CD4-positive, alpha-beta memory T cell (primary cell): Measurements from ENCODE around the gene ZBTB24. TPM values are rescaled to one million over a fixed set of nuclear protein-coding genes. Genes with fewer than 3 reads are reported as not detected.

Source experiments
- CTCF ChIA-PET: fragments of 350-600 bp; sonication (Branson Sonifier 250); formaldehyde crosslinking; loops from one replicate; lab custom pipeline; 2021; ENCODE audit warnings: inconsistent platforms; ENCODE audit not compliant: partially characterized antibody; lab: Charles Lee
- POLR2A ChIA-PET: fragments of 350-600 bp; sonication (Branson Sonifier 250); formaldehyde crosslinking; loops from one replicate; lab custom pipeline; 2021; ENCODE audit not compliant: partially characterized antibody; lab: Charles Lee
- DNase-seq, 5 donors: peaks; one replicate each; pipeline versions ENCODE4 v3.0.0 to v3.0.0-alpha.2; 2020 to 2022; ENCODE audit warnings: mixed read lengths in 1 of 5
- H3K27ac ChIP-seq: one replicate; pipeline ENCODE4 v1.7.0; 2013; ENCODE audit warnings: low read depth, low read length
- H3K27me3 ChIP-seq: 2 replicates; pipeline ENCODE4 v1.7.0; 2013; ENCODE audit warnings: mild to moderate bottlenecking, low read length, moderate library complexity; ENCODE audit not compliant: insufficient read depth
- H3K36me3 ChIP-seq: 2 replicates; pipeline ENCODE4 v1.7.0; 2013; ENCODE audit warnings: mild to moderate bottlenecking, low read length, moderate library complexity; ENCODE audit not compliant: insufficient read depth
- H3K4me1 ChIP-seq: 2 replicates; pipeline ENCODE4 v1.7.0; 2013; ENCODE audit warnings: mild to moderate bottlenecking, low read length, moderate library complexity; ENCODE audit not compliant: insufficient read depth
- H3K4me3 ChIP-seq, 2 donors: one replicate each; pipeline ENCODE4 v1.7.0; 2013; ENCODE audit warnings: low read length in 2 of 2, mild to moderate bottlenecking in 1 of 2
- H3K9me3 ChIP-seq, 2 donors: one replicate each; pipeline ENCODE4 v1.7.0; 2013; ENCODE audit warnings: low read length in 2 of 2, control low read depth in 1 of 2; ENCODE audit not compliant: control insufficient read depth in 1 of 2
- H3K27ac Mint-ChIP-seq, 7 donors: one replicate each; pipeline ENCODE4 v1.8.0; 2020 to 2021; ENCODE audit warnings: mixed read lengths in 7 of 7, mild to moderate bottlenecking in 6 of 7, inconsistent platforms in 3 of 7, moderate library complexity in 3 of 7
- H3K27me3 Mint-ChIP-seq, 2 donors: one replicate each; pipeline ENCODE4 v1.8.0; 2020 to 2021; ENCODE audit warnings: mixed read lengths in 2 of 2
- H3K36me3 Mint-ChIP-seq, 2 donors: one replicate each; pipeline ENCODE4 v1.8.0; 2020 to 2021; ENCODE audit warnings: mixed read lengths in 2 of 2, inconsistent platforms in 1 of 2, mild to moderate bottlenecking in 1 of 2
- H3K4me1 Mint-ChIP-seq, 4 donors: one replicate each; pipeline ENCODE4 v1.8.0; 2020 to 2021; ENCODE audit warnings: mixed read lengths in 4 of 4, mild to moderate bottlenecking in 1 of 4
- H3K4me3 Mint-ChIP-seq, 8 donors: one replicate each; pipeline ENCODE4 v1.8.0; 2020 to 2021; ENCODE audit warnings: mixed read lengths in 8 of 8, mild to moderate bottlenecking in 7 of 8, moderate library complexity in 6 of 8, inconsistent platforms in 3 of 8
- H3K9me3 Mint-ChIP-seq, 8 donors: one replicate each; pipeline ENCODE4 v1.8.0; 2020 to 2021; ENCODE audit warnings: mixed read lengths in 8 of 8, mild to moderate bottlenecking in 5 of 8, inconsistent platforms in 3 of 8, moderate library complexity in 1 of 8
- intact Hi-C: fragments of 100-400 bp; cut with micrococcal nuclease; formaldehyde crosslinking; loops from one replicate; pipeline ENCODE4 v1.15.1; 2023
- polyA plus RNA-seq, 2 donors: library from polyadenylated mRNA; unstranded; fragments of 300-500 nt; fragmentation: Illumina TruSeq; gene quantifications; one replicate each; pipeline ENCODE4 v1.2.3, GENCODE V29; 2021
- total RNA-seq, 2 experiments: library from RNA; stranded (reverse); gene quantifications; one replicate each; pipeline ENCODE4 v1.2.3, GENCODE V29; 2021

ZBTB24 gene
- total and polyA plus RNA-seq, 4 experiments from 2014 or later = 8.5 to 28.4 (median 19.3) TPM

DNA sequence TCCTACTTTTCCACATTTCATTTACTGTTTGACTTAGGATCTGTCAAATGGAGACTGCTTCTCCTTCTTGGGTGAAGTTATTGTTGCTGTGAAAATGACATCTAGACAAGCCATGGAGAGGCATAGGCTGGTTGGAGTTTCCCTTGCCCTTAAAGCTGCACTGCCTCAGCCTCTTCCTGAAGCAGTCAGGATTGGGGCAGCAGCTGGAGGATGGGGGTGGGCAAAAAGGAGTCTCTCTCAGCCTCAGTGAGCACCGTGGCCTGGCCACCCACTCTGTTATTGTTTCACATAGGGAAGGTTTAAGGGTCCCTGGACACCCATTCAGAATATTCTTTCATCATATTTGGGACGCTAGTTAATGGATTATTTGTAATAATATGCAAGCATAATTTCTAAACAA, 7.7 kb upstream of the ZBTB24 start:
- Mint-ChIP-seq H3K27me3 (no peaks in the 10 kb centered on the region), H3K9me3 (peaks cover 0 to 1% (median 0%) of the 10 kb centered on the region in 8 donors), H3K27ac (peak overlapping the region; percentile 66 to 90 (median 86)), H3K4me1 (peaks cover 16 to 22% (median 19%) of the 10 kb centered on the region in 4 donors), H3K4me3 (peak overlapping the region in 5 of 8 donors; percentile 48 to 76 (median 68)), H3K36me3 (no peaks in the 10 kb centered on the region)
- peaks cover 20% of the 10 kb centered on the region for H3K4me1 ChIP-seq
- no peak for DNase-seq
- no peaks in the 10 kb centered on the region for H3K9me3 ChIP-seq
- no peak overlapping the region for H3K4me3 ChIP-seq
- POLR2A ChIA-PET = interaction anchor here (1.2 to 3.0 kb wide), 8 partner anchors 9 to 549 kb away, joined by 4 to 22 read pairs (median 9); partner anchors contain the start of genes CD164, MICAL1, PPIL6 and SMPD2
- no peaks in the 10 kb centered on the region for H3K36me3 ChIP-seq
- intact Hi-C loops = no loop called here
- H3K27ac ChIP-seq = peak overlapping the region; percentile 30
- CTCF ChIA-PET = interaction anchor here (0.9 to 2.0 kb wide), 10 partner anchors 8 to 549 kb away, joined by 3 to 11 read pairs (median 4); partner anchors contain the start of genes MICAL1 and ZBTB24
- H3K27me3 ChIP-seq = no peaks in the 10 kb centered on the region

DNA sequence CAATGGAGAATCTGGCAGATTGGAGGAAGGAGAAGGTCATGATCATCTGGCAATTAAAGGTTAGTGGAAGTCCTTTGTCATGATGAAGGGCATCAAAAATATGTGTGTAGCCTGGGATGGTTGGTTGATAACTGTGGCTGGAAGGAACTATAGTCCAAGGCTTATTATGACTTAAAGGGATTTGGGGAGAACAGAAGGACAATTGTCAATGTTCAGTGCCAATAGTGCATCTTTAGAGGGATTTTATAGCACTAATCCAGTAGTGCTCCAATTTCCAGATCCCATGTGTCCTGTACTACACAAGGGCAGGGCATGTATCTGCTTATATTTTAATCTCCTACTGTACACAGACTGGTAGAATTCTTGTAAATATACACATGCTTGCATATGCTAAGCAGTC, 5.0 kb upstream of the ZBTB24 start:
- Histone ChIP-seq H3K36me3 (no peaks in the 10 kb centered on the region), H3K9me3 (no peaks in the 10 kb centered on the region), H3K4me1 (peaks cover 25% of the 10 kb centered on the region), H3K27me3 (no peaks in the 10 kb centered on the region), H3K27ac (no peak overlapping the region), H3K4me3 (no peak overlapping the region)
- Mint-ChIP-seq H3K36me3 (no peaks in the 10 kb centered on the region), H3K9me3 (peaks cover 0 to 1% (median 0%) of the 10 kb centered on the region in 8 donors), H3K4me1 (peaks cover 20 to 32% (median 26%) of the 10 kb centered on the region in 4 donors), H3K27me3 (no peaks in the 10 kb centered on the region), H3K27ac (peak overlapping the region in 2 of 7 donors; percentile 7 to 26), H3K4me3 (no peak overlapping the region)
- intact Hi-C loops = loop anchor here (10.0 kb wide), 1 partner anchor 483 kb away; no protein-coding TSS in a partner anchor
- POLR2A ChIA-PET = interaction anchor here (0.8 kb wide), 1 partner anchor 46 kb away, joined by 3 read pairs; no protein-coding TSS in a partner anchor
- DNase-seq = no peak
- CTCF ChIA-PET = no interaction called here

DNA sequence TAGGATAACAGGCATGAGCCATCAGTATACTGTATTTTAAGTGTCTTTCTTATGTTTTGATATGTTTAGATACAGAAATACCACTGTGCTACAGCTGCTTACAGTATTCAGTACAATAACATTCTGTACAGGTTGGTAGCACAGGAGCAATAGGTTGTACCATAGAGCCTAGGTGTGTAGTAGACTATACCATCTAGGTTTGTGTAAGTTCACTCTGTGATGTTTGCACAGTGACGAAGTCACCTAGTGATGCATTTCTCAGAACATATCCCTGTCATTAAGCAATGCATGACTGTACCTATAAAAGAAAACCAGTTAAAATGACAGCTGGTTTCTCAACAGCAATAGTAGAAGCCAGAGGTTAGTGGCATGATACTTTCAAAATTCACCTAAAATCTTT, 3.0 kb upstream of the ZBTB24 start:
- Mint-ChIP-seq H3K4me1 (peaks cover 22 to 36% (median 29%) of the 10 kb centered on the region in 4 donors), H3K9me3 (peaks cover 0 to 1% (median 0%) of the 10 kb centered on the region in 8 donors), H3K4me3 (peak overlapping the region in 2 of 8 donors; percentile 4 to 6), H3K27ac (peak overlapping the region in 5 of 7 donors; percentile 44 to 89 (median 64)), H3K27me3 (no peaks in the 10 kb centered on the region), H3K36me3 (peaks cover 10 to 14% of the 10 kb centered on the region in 2 donors)
- ChIA-PET CTCF (no interaction called here), POLR2A (interaction anchor here (9.3 kb wide), 1 partner anchor 29 kb away, joined by 132 read pairs; the partner anchor contains the start of gene MICAL1)
- Histone ChIP-seq H3K4me3 (no peak overlapping the region), H3K36me3 (peaks cover under 1% of the 10 kb centered on the region), H3K27ac (no peak overlapping the region), H3K4me1 (peaks cover 26% of the 10 kb centered on the region), H3K27me3 (no peaks in the 10 kb centered on the region), H3K9me3 (no peaks in the 10 kb centered on the region)
- intact Hi-C loops = loop anchor here (10.0 kb wide), 1 partner anchor 481 kb away; no protein-coding TSS in a partner anchor
- no peak for DNase-seq

DNA sequence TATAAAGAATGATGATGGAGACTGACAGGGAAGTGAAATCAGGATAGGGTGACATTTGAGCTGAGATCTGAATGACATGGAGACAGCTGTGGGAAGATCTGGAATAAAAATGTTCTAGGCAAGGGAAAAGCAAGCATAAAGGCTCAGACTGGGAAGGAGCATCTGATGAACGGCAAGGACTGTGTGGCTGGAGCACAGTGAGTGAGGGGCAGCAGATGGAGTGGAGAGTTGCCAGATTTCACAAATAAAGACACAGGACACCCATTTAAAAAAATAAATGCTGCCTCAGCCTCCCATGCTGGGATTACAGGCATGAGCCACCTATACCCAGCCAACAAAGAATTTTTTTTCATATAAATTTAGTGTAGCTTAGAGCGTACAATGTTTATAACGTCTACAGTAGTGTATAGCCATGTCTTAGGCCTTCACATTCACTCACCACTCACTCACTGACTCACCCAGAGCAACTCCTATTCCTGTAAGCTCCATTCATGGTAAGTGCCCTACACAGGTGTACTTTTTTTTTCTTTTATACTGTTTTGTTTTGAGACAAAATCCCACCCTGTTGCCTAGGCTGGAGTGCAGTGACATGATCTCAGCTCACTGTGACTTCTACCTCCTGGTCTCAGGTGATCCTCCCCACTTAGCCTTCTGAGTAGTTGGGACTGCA, 2.4 kb upstream of the ZBTB24 start:
- ChIA-PET POLR2A (interaction anchor here (0.6 to 9.3 kb wide), 3 partner anchors 29 to 1318 kb away, joined by 3 to 132 read pairs (median 3); partner anchors contain the start of gene MICAL1), CTCF (no interaction called here)
- Histone ChIP-seq H3K4me3 (no peak overlapping the region), H3K36me3 (peaks cover 5% of the 10 kb centered on the region), H3K9me3 (no peaks in the 10 kb centered on the region), H3K4me1 (peaks cover 26% of the 10 kb centered on the region), H3K27me3 (no peaks in the 10 kb centered on the region), H3K27ac (no peak overlapping the region)
- intact Hi-C loops = loop anchor here (10.0 kb wide), 1 partner anchor 481 kb away; no protein-coding TSS in a partner anchor
- Mint-ChIP-seq H3K4me1 (peaks cover 23 to 36% (median 29%) of the 10 kb centered on the region in 4 donors), H3K27me3 (no peaks in the 10 kb centered on the region), H3K9me3 (peaks cover 0 to 1% (median 0%) of the 10 kb centered on the region in 8 donors), H3K27ac (peak overlapping the region in 5 of 7 donors; percentile 48 to 97 (median 81)), H3K4me3 (peak overlapping the region in 1 of 8 donors; percentile 6), H3K36me3 (peaks cover 16 to 20% of the 10 kb centered on the region in 2 donors)
- no peak for DNase-seq

DNA sequence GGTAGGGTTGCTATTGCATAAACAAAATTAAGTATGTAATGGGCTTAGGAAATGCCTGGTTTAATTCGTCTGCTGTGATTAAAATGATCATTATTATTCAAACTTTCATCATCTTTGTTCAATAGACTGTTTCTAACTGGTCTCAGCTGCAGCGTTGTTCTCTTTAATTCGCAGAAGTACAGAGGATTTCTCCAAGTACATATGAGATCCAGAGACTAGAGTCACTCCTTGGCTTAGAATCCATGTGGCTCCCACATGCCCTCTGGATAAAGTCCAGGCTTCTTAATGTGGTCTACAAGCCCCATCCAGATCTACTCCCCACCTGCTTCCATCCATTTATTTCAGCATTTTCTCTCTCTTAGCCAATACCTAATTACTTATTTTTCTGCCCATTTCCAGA, 1.1 kb upstream of the ZBTB24 start:
- no peaks in the 10 kb centered on the region for H3K27me3 Mint-ChIP-seq
- peak overlapping the region; percentile 84 to 97 (median 95) for H3K27ac Mint-ChIP-seq

DNA sequence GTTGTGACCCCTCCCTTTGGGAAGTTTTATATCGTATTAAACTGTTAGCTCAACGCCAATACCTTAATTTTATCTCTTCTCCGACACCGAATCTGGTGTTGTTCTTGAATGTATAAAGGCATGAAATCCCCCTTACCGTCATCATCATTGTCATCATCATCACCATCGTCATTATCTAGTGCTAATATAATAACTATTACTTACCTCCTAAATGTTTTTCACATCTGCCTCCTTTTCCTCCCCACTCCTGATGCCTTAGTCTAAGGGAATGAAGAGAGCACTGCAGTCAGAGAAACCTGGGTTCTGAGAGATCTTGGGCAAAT, 677 bp upstream of the ZBTB24 start:
- Histone ChIP-seq H3K4me3 (peak overlapping the region in 1 of 2 donors; percentile 41), H3K27ac (peak overlapping the region; percentile 69), H3K27me3 (no peaks in the 10 kb centered on the region), H3K36me3 (peaks cover 5% of the 10 kb centered on the region), H3K4me1 (peaks cover 40% of the 10 kb centered on the region), H3K9me3 (no peaks in the 10 kb centered on the region)
- H3K36me3 Mint-ChIP-seq = peaks cover 26 to 31% of the 10 kb centered on the region in 2 donors
- no peak for DNase-seq
- H3K9me3 Mint-ChIP-seq = peaks cover 0 to 1% (median 0%) of the 10 kb centered on the region in 8 donors
- peak overlapping the region; percentile 89 to 97 (median 95) for H3K27ac Mint-ChIP-seq
- peaks cover 35 to 48% (median 41%) of the 10 kb centered on the region in 4 donors for H3K4me1 Mint-ChIP-seq
- CTCF ChIA-PET = interaction anchor here (0.9 to 2.9 kb wide), 5 partner anchors 13 to 297 kb away, joined by 3 to 15 read pairs (median 4); partner anchors contain the start of genes PPIL6 and SMPD2
- POLR2A ChIA-PET = interaction anchor here (1.6 to 9.3 kb wide), 4 partner anchors 27 to 207 kb away, joined by 7 to 132 read pairs (median 77); partner anchors contain the start of genes AK9, CD164, FIG4 and MICAL1
- H3K4me3 Mint-ChIP-seq = peak overlapping the region; percentile 79 to 92 (median 84)
- no peaks in the 10 kb centered on the region for H3K27me3 Mint-ChIP-seq
- intact Hi-C loops = loop anchor here (1.0 to 10.0 kb wide), 13 partner anchors 15 to 1526 kb away; partner anchors contain the start of genes AK9, CD164, CDC40 and CEP57L1

More for the DNA sequence above, 1.1 kb upstream of the ZBTB24 start:
- H3K4me1 Mint-ChIP-seq = peaks cover 31 to 44% (median 37%) of the 10 kb centered on the region in 4 donors
- peaks cover 0 to 1% (median 0%) of the 10 kb centered on the region in 8 donors for H3K9me3 Mint-ChIP-seq
- Histone ChIP-seq H3K4me1 (peaks cover 36% of the 10 kb centered on the region), H3K27ac (peak overlapping the region; percentile 69), H3K27me3 (no peaks in the 10 kb centered on the region), H3K9me3 (no peaks in the 10 kb centered on the region), H3K36me3 (peaks cover 5% of the 10 kb centered on the region), H3K4me3 (no peak overlapping the region)
- DNase-seq = no peak
- H3K4me3 Mint-ChIP-seq = peak overlapping the region; percentile 79 to 92 (median 84)
- H3K36me3 Mint-ChIP-seq = peaks cover 21 to 27% of the 10 kb centered on the region in 2 donors
- ChIA-PET POLR2A (interaction anchor here (1.6 to 9.3 kb wide), 4 partner anchors 27 to 207 kb away, joined by 7 to 132 read pairs (median 77); partner anchors contain the start of genes AK9, CD164, FIG4 and MICAL1), CTCF (interaction anchor here (0.9 to 2.9 kb wide), 2 partner anchors 27 to 43 kb away, joined by 3 to 15 read pairs; partner anchors contain the start of genes PPIL6 and SMPD2)
- intact Hi-C loops = loop anchor here (5.0 to 10.0 kb wide), 3 partner anchors 33 to 1527 kb away; partner anchors contain the start of gene SEC63
